Measurements from ENCODE around the gene JUP.
"Not testable (repeated sequence)": the region's sequence is repeated elsewhere in the genome, so short reads cannot be mapped to it uniquely, and the experiment has no call there.

JUP gene

GRCh38 chr17:41786227-41787020 is at the start of gene JUP:
JUP (minus strand) TSS chr17:41786711; CDS start chr17:41771854, 14,857 bp downstream.
- DNase-seq (ENCODE audit: low read depth), result peak; percentile 74

GRCh38 chr17:41835800-41836549 is 49.5 kb upstream of the JUP start, which contains the start of gene NT5C3B:
NT5C3B (minus strand) TSS chr17:41836232; CDS start chr17:41836193, 39 bp downstream.
- DNase-seq (ENCODE audit: low read depth), result peak; percentile 29

- no peak for DNase-seq (ENCODE audit: low read depth)
Observed at GRCh38 chr17:41835214-41835799, 48.8 kb upstream of the JUP start.

- not testable (repeated sequence) for DNase-seq (ENCODE audit: low read depth)
Observed at GRCh38 chr17:41829961-41830360, 43.5 kb upstream of the JUP start.

GRCh38 chr17:41825175-41825845 is 38.8 kb upstream of the JUP start:
- no peak for DNase-seq (ENCODE audit: low read depth)

GRCh38 chr17:41824086-41824485 is 37.6 kb upstream of the JUP start:
- DNase-seq (ENCODE audit: low read depth), result no peak

- no peak for DNase-seq (ENCODE audit: low read depth)
Observed at GRCh38 chr17:41823580-41823979, 37.1 kb upstream of the JUP start.

- DNase-seq (ENCODE audit: low read depth), result no peak
Observed at GRCh38 chr17:41823141-41823524, 36.6 kb upstream of the JUP start.

GRCh38 chr17:41822216-41823140 is 36.0 kb upstream of the JUP start:
- DNase-seq (ENCODE audit: low read depth), result no peak

- DNase-seq (ENCODE audit: low read depth), result no peak
Observed at GRCh38 chr17:41821776-41822175, 35.3 kb upstream of the JUP start.

- DNase-seq (ENCODE audit: low read depth), result no peak
Observed at GRCh38 chr17:41818024-41818423, 31.5 kb upstream of the JUP start.

GRCh38 chr17:41816637-41817320 is 30.3 kb upstream of the JUP start:
- no peak for DNase-seq (ENCODE audit: low read depth)

GRCh38 chr17:41814195-41814594 is 27.7 kb upstream of the JUP start:
- DNase-seq (ENCODE audit: low read depth), result no peak

- DNase-seq (ENCODE audit: low read depth), result no peak
Observed at GRCh38 chr17:41813699-41814124, 27.2 kb upstream of the JUP start.

- DNase-seq (ENCODE audit: low read depth), result no peak
Observed at GRCh38 chr17:41813152-41813680, 26.7 kb upstream of the JUP start.

GRCh38 chr17:41812381-41813151 is 26.1 kb upstream of the JUP start, which contains the start of gene FKBP10:
FKBP10 (plus strand) TSS chr17:41813004; CDS start chr17:41813035, 31 bp downstream.
- peak; percentile 17 for DNase-seq (ENCODE audit: low read depth)

- peak; percentile 42 for DNase-seq (ENCODE audit: low read depth)
Observed at GRCh38 chr17:41811549-41812380, 25.3 kb upstream of the JUP start, which contains the start of gene P3H4. P3H4 (minus strand) TSS chr17:41811949; CDS start chr17:41811915, 34 bp downstream.

Data from stimulated activated CD8-positive, alpha-beta memory T cell treated with anti-CD3 and anti-CD28 coated beads, Interleukin-12 subunit alpha, Interleukin-12 subunit beta, amount 100 ng/mL, for 1 hour (primary cell).